ENCODE results near the gene MPZL2. TPM values are rescaled to one million over a fixed set of nuclear protein-coding genes. Genes with fewer than 3 reads are reported as not detected.

Gene MPZL2
- total and polyA plus RNA-seq, 10 of the 15 experiments (the other 5 are each of a cell fraction or from before 2014, with no cell fraction given) = 0.81 to 4.8 (median 3.1) TPM

DNA sequence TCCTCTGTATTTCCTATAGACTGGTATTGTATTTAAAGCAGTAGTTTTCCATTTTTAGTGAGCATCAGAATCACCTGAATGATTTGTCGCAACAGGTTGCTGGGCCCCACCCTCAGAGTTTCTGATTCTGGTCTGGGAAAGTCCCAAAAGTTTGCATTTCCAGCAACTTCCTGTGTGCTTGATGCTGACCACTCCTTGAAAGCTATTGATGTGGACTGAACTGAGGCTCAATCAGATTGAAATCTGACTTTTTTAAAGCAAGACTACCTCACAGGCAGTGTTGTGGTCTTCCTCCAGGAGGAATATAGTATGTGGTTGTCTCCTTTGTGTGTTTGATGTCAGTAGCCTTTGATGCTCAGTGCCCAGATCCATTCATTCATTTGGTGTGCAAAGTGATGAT lies 17.2 kb upstream of the MPZL2 start:
- H3K4me3 ChIP-seq = no peak overlapping the region
- ATAC-seq = peak; percentile 89
- H3K79me2 ChIP-seq (ENCODE audit: control insufficient read depth, insufficient read depth, low read length) = no peaks in the 10 kb centered on the region
- no peak overlapping the region for H3K9ac ChIP-seq (ENCODE audit: control insufficient read depth, insufficient read depth, low read length)
- DNase-seq (ENCODE audit: low read depth, low spot score) = no peak
- intact Hi-C loops (cut with micrococcal nuclease; ENCODE audit: unreplicated experiment) = no loop called here
- TF ChIP-seq POU2F2 (IDR thresholded peaks at IDR 0.05; ENCODE audit: borderline replicate concordance, low read depth, low read length) (peak; percentile 47; the same call in 1 of the 3 replicates), BCL11A (IDR thresholded peaks at IDR 0.05; ENCODE audit: low read depth, low read length) (no peak), RUNX3 (IDR thresholded peaks at IDR 0.05; ENCODE audit: low read length) (peak; percentile 43; the same call in 1 of the 2 replicates)
- no peak overlapping the region for H3K4me2 ChIP-seq (ENCODE audit: control insufficient read depth, insufficient read depth)
- H3K4me1 ChIP-seq (ENCODE audit: control insufficient read depth, insufficient read depth, low read length) = peaks cover 13% of the 10 kb centered on the region; the same call in 1 of the 2 replicates
- H3K9me3 ChIP-seq (replicated peaks; ENCODE audit: control insufficient read depth, insufficient read depth, low read length) = no peaks in the 10 kb centered on the region
- H3K27me3 ChIP-seq (replicated peaks in 1 of 2; ENCODE audit: control insufficient read depth in 2 of 2, insufficient read depth in 2 of 2, low read length in 1 of 2) = no peaks in the 10 kb centered on the region
- BruUV-seq (replicated peaks) = no TSS peak
- H2AFZ ChIP-seq (ENCODE audit: control insufficient read depth, low read depth, low read length) = peak overlapping the region; percentile 55
- 0% methylated on average over 1 of the region's 1 CpG for WGBS (ENCODE audit: insufficient coverage, insufficient replicate concordance, low lambda C conversion rate, missing lambda C conversion rate)
- no peak overlapping the region for H3K27ac ChIP-seq (ENCODE audit: control insufficient read depth, insufficient read depth)
- H3K36me3 ChIP-seq (ENCODE audit: control insufficient read depth in 2 of 2, insufficient read depth in 2 of 2, low read length in 1 of 2) = no peaks in the 10 kb centered on the region
- no peaks in the 10 kb centered on the region for H4K20me1 ChIP-seq (ENCODE audit: control insufficient read depth, insufficient read depth)
- ChIA-PET SMC1A (ENCODE audit: uncharacterized antibody, unreplicated experiment) (interaction anchor here (0.6 to 7.2 kb wide), 10 partner anchors 9 to 83 kb away, joined by 3 to 56 read pairs (median 5); partner anchors contain the start of gene MPZL2), POLR2A (interaction anchor here (0.6 to 0.8 kb wide), 3 partner anchors 9 to 83 kb away, joined by 3 to 5 read pairs (median 4); no protein-coding TSS in a partner anchor), RAD21 (ENCODE audit: unreplicated experiment) (interaction anchor here (0.8 to 1.8 kb wide), 4 partner anchors 8 to 86 kb away, joined by 3 to 5 read pairs (median 4); no protein-coding TSS in a partner anchor), CTCF (interaction anchor here (0.6 to 7.9 kb wide), 3 partner anchors 14 to 138 kb away, joined by 6 to 41 read pairs (median 14); no protein-coding TSS in a partner anchor)
- FAIRE-seq = no peak
- in situ Hi-C loops (cut with MboI) = no loop called here

DNA sequence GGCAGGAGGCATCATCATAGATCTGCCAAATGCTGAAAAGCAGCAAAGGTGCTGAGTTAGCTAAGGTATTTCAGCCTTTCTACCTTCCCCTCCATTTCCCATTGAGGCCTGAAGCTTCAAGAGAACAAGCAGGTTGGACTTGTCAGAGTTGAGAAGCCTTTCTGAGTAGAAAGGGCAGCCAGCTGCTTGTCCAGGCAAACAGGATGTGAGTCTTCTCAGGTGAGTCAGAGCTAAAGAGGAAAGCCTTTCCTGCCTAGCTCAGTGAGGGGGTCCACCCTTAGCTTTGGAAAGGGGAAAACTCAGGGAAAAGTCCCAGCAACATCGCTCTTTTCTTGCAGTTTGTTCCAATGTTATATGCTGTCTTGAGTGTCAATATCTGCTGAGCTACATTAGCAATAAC lies 13.2 kb upstream of the MPZL2 start:
- 55% methylated on average over 1 of the region's 1 CpG for WGBS (ENCODE audit: insufficient coverage, insufficient replicate concordance, low lambda C conversion rate, missing lambda C conversion rate)
- no peaks in the 10 kb centered on the region for H3K9me3 ChIP-seq (replicated peaks; ENCODE audit: control insufficient read depth, insufficient read depth, low read length)
- ATAC-seq (peak; percentile 87), FAIRE-seq (no peak), DNase-seq (ENCODE audit: low read depth, low spot score) (no peak)
- ChIA-PET RAD21 (ENCODE audit: unreplicated experiment) (interaction anchor here (0.9 to 2.2 kb wide), 5 partner anchors 13 to 79 kb away, joined by 3 to 12 read pairs (median 4); partner anchors contain the start of genes JAML and MPZL2), POLR2A (interaction anchor here (0.5 to 1.0 kb wide), 4 partner anchors 35 to 996 kb away, joined by 3 to 5 read pairs (median 4); no protein-coding TSS in a partner anchor), SMC1A (ENCODE audit: uncharacterized antibody, unreplicated experiment) (interaction anchor here (0.7 to 7.2 kb wide), 16 partner anchors 10 to 110 kb away, joined by 3 to 56 read pairs (median 3); partner anchors contain the start of genes CD3D, MPZL2 and MPZL3), CTCF (interaction anchor here (0.6 to 3.2 kb wide), 12 partner anchors 10 to 224 kb away, joined by 3 to 17 read pairs (median 4); partner anchors contain the start of gene MPZL2)
- H3K4me3 ChIP-seq = no peak overlapping the region
- no peak overlapping the region for H3K9ac ChIP-seq (ENCODE audit: control insufficient read depth, insufficient read depth, low read length)
- H3K27me3 ChIP-seq (replicated peaks in 1 of 2; ENCODE audit: control insufficient read depth in 2 of 2, insufficient read depth in 2 of 2, low read length in 1 of 2) = no peaks in the 10 kb centered on the region
- in situ Hi-C loops (cut with MboI) (no loop called here), intact Hi-C loops (cut with micrococcal nuclease; ENCODE audit: unreplicated experiment) (no loop called here)
- no peak overlapping the region; the same call in 1 of the 2 replicates for H2AFZ ChIP-seq (ENCODE audit: control insufficient read depth, low read depth, low read length)
- TF ChIP-seq NFYA (IDR thresholded peaks at IDR 0.05; ENCODE audit: borderline replicate concordance, low read depth, low read length) (no peak), SPI1 (IDR thresholded peaks at IDR 0.05; ENCODE audit: borderline replicate concordance, insufficient read depth, low read depth, low read length) (peak; percentile 61; the same call in 1 of the 2 replicates), IKZF2 (IDR thresholded peaks at IDR 0.05) (peak; percentile 30 to 33; a peak in 1 of 4 replicates), TCF12 (IDR thresholded peaks at IDR 0.05; ENCODE audit: low read depth, low read length) (0 out of 2 replicates have a peak, but pooled peaks have one; percentile 57), HDAC2 (IDR thresholded peaks at IDR 0.05) (no peak), CREM (IDR thresholded peaks at IDR 0.05; ENCODE audit: low read depth) (no peak), EED (IDR thresholded peaks at IDR 0.05; ENCODE audit: low read depth) (peak; percentile 82)
- no peaks in the 10 kb centered on the region for H3K36me3 ChIP-seq (ENCODE audit: control insufficient read depth in 2 of 2, insufficient read depth in 2 of 2, low read length in 1 of 2)
- H3K27ac ChIP-seq (ENCODE audit: control insufficient read depth, insufficient read depth) = no peak overlapping the region
- no TSS peak for BruUV-seq (replicated peaks)
- no peaks in the 10 kb centered on the region for H3K79me2 ChIP-seq (ENCODE audit: control insufficient read depth, insufficient read depth, low read length)
- H4K20me1 ChIP-seq (ENCODE audit: control insufficient read depth, insufficient read depth) = no peaks in the 10 kb centered on the region
- no peak overlapping the region for H3K4me2 ChIP-seq (ENCODE audit: control insufficient read depth, insufficient read depth)
- peaks cover 13% of the 10 kb centered on the region; the same call in 1 of the 2 replicates for H3K4me1 ChIP-seq (ENCODE audit: control insufficient read depth, insufficient read depth, low read length)

Data from GM12878 (cell line).